H9 (cell line): Measurements from ENCODE around the gene AKAP12. TPM values are rescaled to one million over a fixed set of nuclear protein-coding genes. Genes with fewer than 3 reads are reported as not detected.

Experiments
- DNase-seq: peaks from one replicate; pipeline ENCODE4 v3.0.0-alpha.2; 2017
- H2AFZ ChIP-seq: one replicate; pipeline ENCODE4 v1.6.1; 2013; ENCODE audit warnings: mild to moderate bottlenecking, low read length, control low read depth, moderate library complexity
- H2AK5ac ChIP-seq: 2 replicates; pipeline ENCODE4 v1.6.1; 2013; ENCODE audit warnings: low read length, control low read depth, mixed read lengths; ENCODE audit not compliant: insufficient read length
- H2BK120ac ChIP-seq: one replicate; pipeline ENCODE4 v1.6.1; 2013; ENCODE audit warnings: low read depth, mild to moderate bottlenecking, low read length, control low read depth, inconsistent platforms; ENCODE audit not compliant: poor library complexity, severe bottlenecking
- H2BK12ac ChIP-seq: 2 replicates; pipeline ENCODE4 v1.6.1; 2013; ENCODE audit warnings: low read length, control low read depth, mixed read lengths, low read depth; ENCODE audit not compliant: insufficient read length
- H2BK15ac ChIP-seq: 2 replicates; pipeline ENCODE4 v1.6.1; 2013; ENCODE audit warnings: low read depth, low read length, control low read depth
- H2BK20ac ChIP-seq: one replicate; pipeline ENCODE4 v1.6.1; 2013; ENCODE audit warnings: low read depth, mild to moderate bottlenecking, low read length, control low read depth, inconsistent platforms; ENCODE audit not compliant: poor library complexity, severe bottlenecking
- H2BK5ac ChIP-seq: 2 replicates; pipeline ENCODE4 v1.6.1; 2013; ENCODE audit warnings: low read length, control low read depth, mixed read lengths; ENCODE audit not compliant: insufficient read length
- H3K14ac ChIP-seq: 2 replicates; pipeline ENCODE4 v1.6.1; 2013; ENCODE audit warnings: low read length, control low read depth; ENCODE audit not compliant: insufficient read depth
- H3K18ac ChIP-seq: 2 replicates; pipeline ENCODE4 v1.6.1; 2013; ENCODE audit warnings: low read depth, mild to moderate bottlenecking, mixed read lengths, low read length, control low read depth; ENCODE audit not compliant: insufficient read length
- H3K23ac ChIP-seq: 2 replicates; pipeline ENCODE4 v1.6.1; 2013; ENCODE audit warnings: low read length, control low read depth, mixed read lengths, low read depth; ENCODE audit not compliant: insufficient read length
- H3K23me2 ChIP-seq: 2 replicates; pipeline ENCODE4 v1.6.1; 2013; ENCODE audit warnings: low read depth, mild to moderate bottlenecking, mixed read lengths, low read length, control low read depth; ENCODE audit not compliant: insufficient read length, poor library complexity, severe bottlenecking
- H3K27ac ChIP-seq: 2 replicates; pipeline ENCODE4 v1.5.1; 2013; ENCODE audit warnings: low read length, control low read depth, mixed read lengths, low read depth; ENCODE audit not compliant: insufficient read length
- H3K27me3 ChIP-seq: 2 replicates; pipeline ENCODE4 v1.6.1; 2013; ENCODE audit warnings: low read length, control low read depth, inconsistent platforms; ENCODE audit not compliant: insufficient read depth
- H3K4ac ChIP-seq: 2 replicates; pipeline ENCODE4 v1.6.1; 2013; ENCODE audit warnings: low read depth, mild to moderate bottlenecking, control low read depth, inconsistent platforms, low read length, moderate library complexity
- H3K4me1 ChIP-seq: 2 replicates; pipeline ENCODE4 v1.6.1; 2013; ENCODE audit warnings: low read length, control low read depth, inconsistent platforms; ENCODE audit not compliant: insufficient read depth
- H3K4me2 ChIP-seq: 2 replicates; pipeline ENCODE4 v1.6.1; 2013; ENCODE audit warnings: low read length, control low read depth, mixed read lengths; ENCODE audit not compliant: insufficient read length, insufficient read depth
- H3K56ac ChIP-seq: 2 replicates; pipeline ENCODE4 v1.6.1; 2013; ENCODE audit warnings: low read depth, mild to moderate bottlenecking, mixed read lengths, low read length, control low read depth; ENCODE audit not compliant: insufficient read length
- H3K79me1 ChIP-seq: 2 replicates; pipeline ENCODE4 v1.6.1; 2013; ENCODE audit warnings: low read depth, mild to moderate bottlenecking, moderate library complexity, low read length, control low read depth, inconsistent platforms; ENCODE audit not compliant: insufficient read depth, poor library complexity, severe bottlenecking
- H3K79me2 ChIP-seq: 2 replicates; pipeline ENCODE4 v1.6.1; 2013; ENCODE audit warnings: low read length, control low read depth, inconsistent platforms; ENCODE audit not compliant: insufficient read depth
- H3K9ac ChIP-seq: 2 replicates; pipeline ENCODE4 v1.6.1; 2013; ENCODE audit warnings: low read length, control low read depth, mixed read lengths; ENCODE audit not compliant: insufficient read length; ENCODE audit errors: extremely low read depth
- H3K9me3 ChIP-seq: one replicate; pipeline ENCODE4 v1.6.1; 2013; ENCODE audit warnings: low read depth, low read length, inconsistent platforms; ENCODE audit not compliant: control insufficient read depth
- H3T11ph ChIP-seq: one replicate; pipeline ENCODE4 v1.6.1; 2013; ENCODE audit warnings: mild to moderate bottlenecking, low read length, control low read depth, inconsistent platforms
- H4K20me1 ChIP-seq: one replicate; pipeline ENCODE4 v1.6.1; 2013; ENCODE audit not compliant: control insufficient read depth, insufficient read length, insufficient read depth
- H4K5ac ChIP-seq: 2 replicates; pipeline ENCODE4 v1.6.1; 2013; ENCODE audit warnings: low read depth, mild to moderate bottlenecking, mixed read lengths, low read length, control low read depth; ENCODE audit not compliant: insufficient read length
- H4K8ac ChIP-seq: replicated peaks from 2 replicates; pipeline ENCODE4 v1.6.1; 2013; ENCODE audit warnings: low read length, control low read depth, mixed read lengths, low read depth; ENCODE audit not compliant: insufficient read length
- H4K91ac ChIP-seq: 2 replicates; pipeline ENCODE4 v1.6.1; 2013; ENCODE audit warnings: low read depth, mild to moderate bottlenecking, moderate library complexity, mixed read lengths, low read length, control low read depth; ENCODE audit not compliant: insufficient read length
- H3K27ac Mint-ChIP-seq, 3 experiments: 2 replicates in 2 of 3; 3 replicates in 1 of 3; pipeline ENCODE4 v1.8.0; 2020 to 2021; ENCODE audit warnings: mixed read lengths in 3 of 3, mild to moderate bottlenecking in 1 of 3, moderate library complexity in 1 of 3
- H3K27me3 Mint-ChIP-seq: 2 replicates; pipeline ENCODE4 v1.8.0; 2021; ENCODE audit warnings: low read depth, mild to moderate bottlenecking, moderate library complexity, mixed read lengths
- H3K36me3 Mint-ChIP-seq, 3 experiments: 2 replicates in 2 of 3; 3 replicates in 1 of 3; pipeline ENCODE4 v1.8.0; 2020 to 2021; ENCODE audit warnings: low read depth in 3 of 3, mixed read lengths in 3 of 3; ENCODE audit not compliant: insufficient read depth in 1 of 3
- H3K4me1 Mint-ChIP-seq, 2 experiments: 2 replicates each; pipeline ENCODE4 v1.8.0; 2020; ENCODE audit warnings: mixed read lengths in 2 of 2
- H3K4me3 Mint-ChIP-seq, 2 experiments: 2 replicates in 1 of 2; 3 replicates in 1 of 2; pipeline ENCODE4 v1.8.0; 2020 to 2021; ENCODE audit warnings: mild to moderate bottlenecking in 2 of 2, mixed read lengths in 2 of 2, moderate library complexity in 1 of 2
- H3K9me3 Mint-ChIP-seq, 2 experiments: 2 replicates in 1 of 2; 3 replicates in 1 of 2; pipeline ENCODE4 v1.8.0; 2020; ENCODE audit warnings: mild to moderate bottlenecking in 2 of 2, mixed read lengths in 2 of 2, moderate library complexity in 1 of 2
- CTCF ChIP-seq: fragments of 200-600 bp; sonication (generic); conservative IDR thresholded peaks from 3 replicates; pipeline ENCODE4 v1.8.0; 2021; ENCODE audit warnings: antibody characterized with exemption, mild to moderate bottlenecking
- WGBS: extraction: QIAGEN DNeasy Blood & Tissue Kit; methylation state at CpG from one replicate; pipeline ENCODE4 v1.1.7; 2013; ENCODE audit warnings: missing lambda C conversion rate, low lambda C conversion rate, mixed read lengths; ENCODE audit not compliant: insufficient read length; ENCODE audit errors: extremely low coverage; 5-methylcytosine and 5-hydroxymethylcytosine counted together
- total RNA-seq: library from RNA; stranded (reverse); gene quantifications from 2 replicates; pipeline ENCODE4 v1.2.1, GENCODE V29; 2021

AKAP12 gene
- total RNA-seq, 1 experiment from 2014 or later = 52.3 TPM

- Histone ChIP-seq H4K20me1 (no peaks in the 10 kb centered on the region), H2BK20ac (no peak overlapping the region), H2BK15ac (no peak overlapping the region), H3K79me2 (peaks cover 7% of the 10 kb centered on the region; the same call in 1 of the 2 replicates), H2BK12ac (no peak overlapping the region), H2BK5ac (no peak overlapping the region), H3K9ac (no peak overlapping the region), H4K8ac (no peak overlapping the region), H2AFZ (no peak overlapping the region), H3K56ac (no peak overlapping the region), H4K5ac (no peak overlapping the region), H3K4ac (no peak overlapping the region), H3K27me3 (no peaks in the 10 kb centered on the region), H3K9me3 (no peaks in the 10 kb centered on the region), H3K23ac (no peak overlapping the region), H3K4me2 (peak overlapping the region; percentile 19), H3T11ph (no peak overlapping the region), H3K27ac (no peak overlapping the region), H2BK120ac (no peak overlapping the region), H2AK5ac (no peak overlapping the region), H3K4me1 (peaks cover 5% of the 10 kb centered on the region; the same call in 1 of the 2 replicates), H3K23me2 (no peaks in the 10 kb centered on the region), H3K79me1 (no peaks in the 10 kb centered on the region), H4K91ac (no peak overlapping the region), H3K18ac (no peak overlapping the region), H3K14ac (no peak overlapping the region)
- peak overlapping the region in 1 of 2 experiments; percentile 31; a peak in 3 of 5 replicates for H3K4me3 Mint-ChIP-seq
- no peaks in the 10 kb centered on the region for H3K9me3 Mint-ChIP-seq
- no peaks in the 10 kb centered on the region for H3K27me3 Mint-ChIP-seq
- no CpG with 5 or more reads among the region's 5 CpGs for WGBS
- peaks cover 12 to 30% (median 26%) of the 10 kb centered on the region in 3 experiments; a peak in 6 of 7 replicates for H3K36me3 Mint-ChIP-seq
- DNase-seq = peak; percentile 62
- peaks cover 16 to 19% of the 10 kb centered on the region in 2 experiments for H3K4me1 Mint-ChIP-seq
- H3K27ac Mint-ChIP-seq = peak overlapping the region; percentile 21 to 35 (median 30); a peak in 4 of 7 replicates
- no peak for TF ChIP-seq CTCF
Measured at GRCh38 chr6:151374036-151374683, 134.4 kb downstream of the AKAP12 start.
